Suprapubic skin (tissue), 3 donors: ENCODE results near the gene DPAGT1.

Experiments used
- POLR2A ChIP-seq, 2 donors: fragments of 450-650 bp; IDR thresholded peaks; one replicate each; pipeline ENCODE4 v1.6.1; 2017; ENCODE audit warnings: antibody characterized with exemption in 2 of 2, mild to moderate bottlenecking in 2 of 2, moderate library complexity in 2 of 2
- TF ChIP-seq, protein P1 (sequence below), 2 donors: fragments of 200-600 bp in 1 of 2; fragments of 450-650 bp in 1 of 2; sonication (generic) in 1 of 2; IDR thresholded peaks; one replicate each; pipeline ENCODE4 v1.5.1; 2016 to 2019; ENCODE audit warnings: antibody characterized with exemption in 2 of 2, mild to moderate bottlenecking in 1 of 2, moderate library complexity in 1 of 2

GRCh38 chr11:119085437-119085847, 16.2 kb downstream of the DPAGT1 start:
- TF ChIP-seq, protein P1, sequence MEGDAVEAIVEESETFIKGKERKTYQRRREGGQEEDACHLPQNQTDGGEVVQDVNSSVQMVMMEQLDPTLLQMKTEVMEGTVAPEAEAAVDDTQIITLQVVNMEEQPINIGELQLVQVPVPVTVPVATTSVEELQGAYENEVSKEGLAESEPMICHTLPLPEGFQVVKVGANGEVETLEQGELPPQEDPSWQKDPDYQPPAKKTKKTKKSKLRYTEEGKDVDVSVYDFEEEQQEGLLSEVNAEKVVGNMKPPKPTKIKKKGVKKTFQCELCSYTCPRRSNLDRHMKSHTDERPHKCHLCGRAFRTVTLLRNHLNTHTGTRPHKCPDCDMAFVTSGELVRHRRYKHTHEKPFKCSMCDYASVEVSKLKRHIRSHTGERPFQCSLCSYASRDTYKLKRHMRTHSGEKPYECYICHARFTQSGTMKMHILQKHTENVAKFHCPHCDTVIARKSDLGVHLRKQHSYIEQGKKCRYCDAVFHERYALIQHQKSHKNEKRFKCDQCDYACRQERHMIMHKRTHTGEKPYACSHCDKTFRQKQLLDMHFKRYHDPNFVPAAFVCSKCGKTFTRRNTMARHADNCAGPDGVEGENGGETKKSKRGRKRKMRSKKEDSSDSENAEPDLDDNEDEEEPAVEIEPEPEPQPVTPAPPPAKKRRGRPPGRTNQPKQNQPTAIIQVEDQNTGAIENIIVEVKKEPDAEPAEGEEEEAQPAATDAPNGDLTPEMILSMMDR (IDR thresholded peaks at IDR 0.05) = no peak
- TF ChIP-seq POLR2A (IDR thresholded peaks at IDR 0.05) = no peak
